WTC11 (cell line): ENCODE data around the gene ARID1A.

Experiments
- ATF3 ChIP-seq: sonication (generic); formaldehyde crosslinking; conservative IDR thresholded peaks from 2 replicates; pipeline ENCODE4 v1.8.1; 2022; ENCODE audit warnings: mild to moderate bottlenecking, missing genetic modification reagents
- CREB1 ChIP-seq: sonication (generic); formaldehyde crosslinking; IDR thresholded peaks from 2 replicates; pipeline ENCODE4 v1.8.0; 2023; ENCODE audit warnings: mild to moderate bottlenecking, missing genetic modification reagents
- CTCF ChIP-seq: fragments of 200-600 bp; IDR thresholded peaks from 2 replicates; pipeline ENCODE4 v1.8.0; 2022; ENCODE audit warnings: antibody characterized with exemption
- E2F1 ChIP-seq: sonication (generic); formaldehyde crosslinking; IDR thresholded peaks from 2 replicates; pipeline ENCODE4 v1.8.0; 2022; ENCODE audit warnings: mild to moderate bottlenecking, missing genetic modification reagents
- EMX1 ChIP-seq: fragments of 250-450 bp; sonication (Bioruptor Pico); IDR thresholded peaks from 2 replicates; pipeline ENCODE4 v1.8.0; 2021; ENCODE audit warnings: mild to moderate bottlenecking
- FOXK1 ChIP-seq: sonication (generic); formaldehyde crosslinking; IDR thresholded peaks from 2 replicates; pipeline ENCODE4 v1.8.0; 2022; ENCODE audit warnings: mild to moderate bottlenecking, moderate library complexity, missing genetic modification reagents
- GABPB1 ChIP-seq: sonication (generic); formaldehyde crosslinking; IDR thresholded peaks from 2 replicates; pipeline ENCODE4 v1.8.1; 2023; ENCODE audit warnings: mild to moderate bottlenecking, missing genetic modification reagents
- RORB ChIP-seq: fragments of 250-450 bp; sonication (Bioruptor Pico); IDR thresholded peaks from 2 replicates; pipeline ENCODE4 v1.9.0; 2021; ENCODE audit warnings: mild to moderate bottlenecking
- USF1 ChIP-seq: sonication (generic); formaldehyde crosslinking; IDR thresholded peaks from 2 replicates; pipeline ENCODE4 v1.8.0; 2022; ENCODE audit warnings: mild to moderate bottlenecking, missing genetic modification reagents
- USF2 ChIP-seq: sonication (generic); formaldehyde crosslinking; IDR thresholded peaks from 2 replicates; pipeline ENCODE4 v1.8.1; 2023; ENCODE audit warnings: mild to moderate bottlenecking, missing genetic modification reagents, moderate library complexity
- ZNF121 ChIP-seq: sonication (generic); formaldehyde crosslinking; IDR thresholded peaks from 2 replicates; pipeline ENCODE4 v1.8.0; 2023; ENCODE audit warnings: missing genetic modification reagents
- ZNF423 ChIP-seq: fragments of 250-450 bp; sonication (Bioruptor Pico); IDR thresholded peaks from 2 replicates; pipeline ENCODE4 v2.1.2; 2022; ENCODE audit warnings: mild to moderate bottlenecking, moderate library complexity

GRCh38 chr1:26711777-26712176 lies 16.0 kb downstream of the ARID1A start:
- TF ChIP-seq CTCF (no peak), GABPB1 (no peak), CREB1 (CRISPR knock-in tag) (no peak), FOXK1 (CRISPR knock-in tag) (no peak), USF2 (CRISPR knock-in tag) (no peak), RORB (CRISPR knock-in tag) (no peak), ZNF423 (CRISPR knock-in tag) (no peak), E2F1 (CRISPR knock-in tag) (no peak), ATF3 (CRISPR knock-in tag) (no peak), ZNF121 (no peak), EMX1 (CRISPR knock-in tag) (no peak), USF1 (CRISPR knock-in tag) (no peak)
